Right atrium auricular region (tissue), 2 donors: Measurements from ENCODE around the gene FLNC. TPM values are rescaled to one million over a fixed set of nuclear protein-coding genes. Genes with fewer than 3 reads are reported as not detected.

Experiments used
- DNase-seq: peaks from one replicate; pipeline ENCODE4 v3.0.0-alpha.2; 2019; ENCODE audit warnings: low spot score
- H3K27ac ChIP-seq, 2 donors: fragments of 200-600 bp; sonication (generic); 1 replicate in 1 of 2; 2 replicates in 1 of 2; pipeline ENCODE4 v1.5.1; 2016 to 2019
- H3K27me3 ChIP-seq, 2 donors: fragments of 200-600 bp; sonication (generic); one replicate each; pipeline versions ENCODE4 v1.5.1 to v1.6.0; 2017 to 2019
- H3K36me3 ChIP-seq: fragments of 200-600 bp; sonication (generic); one replicate; pipeline ENCODE4 v1.5.1; 2016
- H3K4me1 ChIP-seq, 2 donors: fragments of 200-600 bp; sonication (generic); one replicate each; pipeline versions ENCODE4 v1.5.1 to v1.6.0; 2017 to 2019
- H3K4me3 ChIP-seq, 2 donors: fragments of 200-600 bp; sonication (generic); 1 replicate in 1 of 2; 2 replicates in 1 of 2; pipeline ENCODE4 v1.5.1; 2017 to 2019; ENCODE audit warnings: mild to moderate bottlenecking in 1 of 2, moderate library complexity in 1 of 2
- H3K9me3 ChIP-seq, 2 donors: fragments of 200-600 bp; sonication (generic); one replicate each; pipeline ENCODE4 v1.5.1; 2019
- CTCF ChIP-seq, 2 donors: fragments of 200-600 bp; sonication (generic); IDR thresholded peaks; one replicate each; pipeline ENCODE4 v1.5.1; 2019; ENCODE audit warnings: antibody characterized with exemption in 2 of 2
- total RNA-seq, 2 donors: library from RNA; depleted of rRNA; stranded (reverse); fragments of >200 nt; gene quantifications; one replicate each; pipeline ENCODE4 v1.1.0, GENCODE V29; 2016

The FLNC gene
- total RNA-seq, 2 donors from 2014 or later: 215 to 646 TPM

GRCh38 chr7:128835790-128836641, 5.8 kb downstream of the FLNC start:
- no peak for DNase-seq
- peaks cover 65% of the 10 kb centered on the region for H3K36me3 ChIP-seq
- peaks cover 0 to 53% of the 10 kb centered on the region in 2 donors for H3K4me1 ChIP-seq
- H3K27ac ChIP-seq: peak overlapping the region; percentile 58 to 99
- H3K4me3 ChIP-seq: no peak overlapping the region
- no peak for TF ChIP-seq CTCF (IDR thresholded peaks at IDR 0.05)
- H3K9me3 ChIP-seq: no peaks in the 10 kb centered on the region
- no peaks in the 10 kb centered on the region for H3K27me3 ChIP-seq

GRCh38 chr7:128836729-128837348, 6.6 kb downstream of the FLNC start:
- Histone ChIP-seq H3K4me1 (peaks cover 0 to 44% of the 10 kb centered on the region in 2 donors), H3K27me3 (no peaks in the 10 kb centered on the region)
- no peak for DNase-seq

GRCh38 chr7:128837521-128837921, 7.3 kb downstream of the FLNC start:
- TF ChIP-seq CTCF (IDR thresholded peaks at IDR 0.05): no peak
- no peak for DNase-seq
- Histone ChIP-seq H3K36me3 (peaks cover 79% of the 10 kb centered on the region), H3K27ac (no peak overlapping the region), H3K4me3 (no peak overlapping the region), H3K27me3 (no peaks in the 10 kb centered on the region), H3K9me3 (no peaks in the 10 kb centered on the region), H3K4me1 (peaks cover 0 to 37% of the 10 kb centered on the region in 2 donors)

More at GRCh38 chr7:128836729-128837348, 6.6 kb downstream of the FLNC start:
- no peak overlapping the region for H3K4me3 ChIP-seq
- H3K27ac ChIP-seq: peak overlapping the region; percentile 58 to 99
- H3K36me3 ChIP-seq: peaks cover 72% of the 10 kb centered on the region
- TF ChIP-seq CTCF (IDR thresholded peaks at IDR 0.05): no peak
- H3K9me3 ChIP-seq: no peaks in the 10 kb centered on the region

- Histone ChIP-seq H3K27ac (peak overlapping the region in 1 of 2 donors; percentile 21), H3K9me3 (no peaks in the 10 kb centered on the region), H3K27me3 (no peaks in the 10 kb centered on the region), H3K36me3 (peaks cover 86% of the 10 kb centered on the region), H3K4me3 (no peak overlapping the region), H3K4me1 (peaks cover 0 to 30% of the 10 kb centered on the region in 2 donors)
- no peak for TF ChIP-seq CTCF (IDR thresholded peaks at IDR 0.05)
- DNase-seq: no peak
Measured at GRCh38 chr7:128838109-128838779, 8.0 kb downstream of the FLNC start.

GRCh38 chr7:128838981-128839731, 8.9 kb downstream of the FLNC start:
- no peak for DNase-seq
- H3K27me3 ChIP-seq: no peaks in the 10 kb centered on the region
- no peak overlapping the region for H3K4me3 ChIP-seq
- peaks cover 0 to 21% of the 10 kb centered on the region in 2 donors for H3K4me1 ChIP-seq
- peaks cover 95% of the 10 kb centered on the region for H3K36me3 ChIP-seq
- H3K9me3 ChIP-seq: no peaks in the 10 kb centered on the region
- H3K27ac ChIP-seq: no peak overlapping the region
- TF ChIP-seq CTCF (IDR thresholded peaks at IDR 0.05): no peak
